ENCODE results near the gene OSBP2. TPM values are rescaled to one million over a fixed set of nuclear protein-coding genes. Genes with fewer than 3 reads are reported as not detected.

Gene OSBP2
- total and polyA plus RNA-seq, 10 of the 15 experiments (the other 5 are each of a cell fraction or from before 2014, with no cell fraction given), result 0.11 to 7.7 (median 3.6) TPM

- in situ Hi-C loops (cut with MboI) (no loop called here), intact Hi-C loops (cut with micrococcal nuclease; ENCODE audit: unreplicated experiment) (no loop called here)
- no TSS peak for BruUV-seq (replicated peaks)
- Histone ChIP-seq H3K4me1 (ENCODE audit: control insufficient read depth, insufficient read depth, low read length) (no peaks in the 10 kb centered on the region), H3K27me3 (replicated peaks in 1 of 2; ENCODE audit: control insufficient read depth in 2 of 2, insufficient read depth in 2 of 2, low read length in 1 of 2) (no peaks in the 10 kb centered on the region), H3K27ac (ENCODE audit: control insufficient read depth, insufficient read depth) (no peak overlapping the region), H4K20me1 (ENCODE audit: control insufficient read depth, insufficient read depth) (no peaks in the 10 kb centered on the region), H3K36me3 (ENCODE audit: control insufficient read depth in 2 of 2, insufficient read depth in 2 of 2, low read length in 1 of 2) (no peaks in the 10 kb centered on the region), H3K79me2 (ENCODE audit: control insufficient read depth, insufficient read depth, low read length) (no peaks in the 10 kb centered on the region), H3K4me2 (ENCODE audit: control insufficient read depth, insufficient read depth) (no peak overlapping the region), H3K9ac (ENCODE audit: control insufficient read depth, insufficient read depth, low read length) (no peak overlapping the region), H3K4me3 (no peak overlapping the region), H2AFZ (ENCODE audit: control insufficient read depth, low read depth, low read length) (no peak overlapping the region), H3K9me3 (replicated peaks; ENCODE audit: control insufficient read depth, insufficient read depth, low read length) (no peaks in the 10 kb centered on the region)
- TF ChIP-seq TBL1XR1 (IDR thresholded peaks at IDR 0.05; ENCODE audit: low read depth, low read length) (no peak), ATF7 (IDR thresholded peaks at IDR 0.05; ENCODE audit: low read depth) (no peak), ETV6 (conservative IDR thresholded peaks at IDR 0.05 in 1 of 2, IDR thresholded peaks at IDR 0.05 in 1 of 2; ENCODE audit: borderline replicate concordance in 1 of 2, low read depth in 1 of 2) (no peak), POLR2AphosphoS2 (IDR thresholded peaks at IDR 0.05; ENCODE audit: low read depth, low read length) (no peak), BRCA1 (IDR thresholded peaks at IDR 0.05; ENCODE audit: low read depth, low read length) (no peak), POLR2A (IDR thresholded peaks at IDR 0.05; ENCODE audit: low read depth, low read length) (no peak), SRF (IDR thresholded peaks at IDR 0.05; ENCODE audit: low read depth in 2 of 2, low read length in 2 of 2) (no peak), TCF7 (IDR thresholded peaks at IDR 0.05; ENCODE audit: borderline replicate concordance) (no peak), SREBF2 (IDR thresholded peaks at IDR 0.05; ENCODE audit: low read length) (no peak), ZNF207 (IDR thresholded peaks at IDR 0.05; ENCODE audit: borderline replicate concordance) (no peak), CHD2 (IDR thresholded peaks at IDR 0.05; ENCODE audit: borderline replicate concordance, low read depth, low read length) (no peak)
- CTCF ChIA-PET, result no interaction called here
- 53% methylated on average over 9 of the region's 9 CpGs for WGBS (ENCODE audit: insufficient coverage, insufficient replicate concordance, low lambda C conversion rate, missing lambda C conversion rate)
- FAIRE-seq (no peak), ATAC-seq (no peak), DNase-seq (ENCODE audit: low read depth, low spot score) (no peak)
- POLR2A ChIA-PET, result no interaction called here
- RAD21 ChIA-PET (ENCODE audit: unreplicated experiment), result no interaction called here
- SMC1A ChIA-PET (ENCODE audit: uncharacterized antibody, unreplicated experiment), result no interaction called here
These were observed 178.5 kb downstream of the OSBP2 start for GRCh38 chr22:30873086-30873650.
